Cardiac fibroblast (primary cell): ENCODE data around the gene CCSER1.

Experiments
- DNase-seq, 2 donors: peaks; one replicate each; pipeline versions ENCODE4 v3.0.0 to v3.0.0-alpha.2; 2010; ENCODE audit warnings: low read depth in 2 of 2
- H3K4me3 ChIP-seq, 2 donors: replicated peaks in 1 of 2; 1 replicate in 1 of 2; 2 replicates in 1 of 2; pipeline ENCODE4 v1.5.1; 2011; ENCODE audit warnings: low read depth in 2 of 2, low read length in 2 of 2, mild to moderate bottlenecking in 2 of 2, moderate library complexity in 1 of 2
- TF ChIP-seq, protein P1 (sequence below): IDR thresholded peaks from one replicate; pipeline ENCODE4 v1.5.1; 2011; ENCODE audit warnings: low read depth, mild to moderate bottlenecking, low read length, inconsistent platforms

The CCSER1 gene

DNA sequence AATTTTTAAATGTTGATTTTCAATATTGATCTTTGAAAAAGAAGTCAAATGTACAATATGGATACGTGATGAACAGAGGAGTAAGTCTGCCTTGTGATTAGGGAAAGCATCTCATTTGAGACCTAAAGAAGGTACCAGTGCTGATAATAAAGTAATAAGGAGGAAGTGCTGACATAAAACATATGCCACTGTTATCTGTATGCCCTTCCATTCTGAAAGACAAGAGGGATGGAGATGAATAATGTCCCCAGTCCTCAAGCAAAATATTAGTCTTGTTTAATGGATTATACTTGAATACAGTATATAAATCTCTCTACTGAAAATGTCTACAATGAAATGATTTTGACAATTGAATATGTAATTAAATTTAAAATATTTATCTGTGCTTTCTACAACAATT is 58.2 kb downstream of the CCSER1 start:
- no peak overlapping the region for H3K4me3 ChIP-seq
- DNase-seq, result no peak
- TF ChIP-seq, protein P1, sequence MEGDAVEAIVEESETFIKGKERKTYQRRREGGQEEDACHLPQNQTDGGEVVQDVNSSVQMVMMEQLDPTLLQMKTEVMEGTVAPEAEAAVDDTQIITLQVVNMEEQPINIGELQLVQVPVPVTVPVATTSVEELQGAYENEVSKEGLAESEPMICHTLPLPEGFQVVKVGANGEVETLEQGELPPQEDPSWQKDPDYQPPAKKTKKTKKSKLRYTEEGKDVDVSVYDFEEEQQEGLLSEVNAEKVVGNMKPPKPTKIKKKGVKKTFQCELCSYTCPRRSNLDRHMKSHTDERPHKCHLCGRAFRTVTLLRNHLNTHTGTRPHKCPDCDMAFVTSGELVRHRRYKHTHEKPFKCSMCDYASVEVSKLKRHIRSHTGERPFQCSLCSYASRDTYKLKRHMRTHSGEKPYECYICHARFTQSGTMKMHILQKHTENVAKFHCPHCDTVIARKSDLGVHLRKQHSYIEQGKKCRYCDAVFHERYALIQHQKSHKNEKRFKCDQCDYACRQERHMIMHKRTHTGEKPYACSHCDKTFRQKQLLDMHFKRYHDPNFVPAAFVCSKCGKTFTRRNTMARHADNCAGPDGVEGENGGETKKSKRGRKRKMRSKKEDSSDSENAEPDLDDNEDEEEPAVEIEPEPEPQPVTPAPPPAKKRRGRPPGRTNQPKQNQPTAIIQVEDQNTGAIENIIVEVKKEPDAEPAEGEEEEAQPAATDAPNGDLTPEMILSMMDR, result no peak

DNA sequence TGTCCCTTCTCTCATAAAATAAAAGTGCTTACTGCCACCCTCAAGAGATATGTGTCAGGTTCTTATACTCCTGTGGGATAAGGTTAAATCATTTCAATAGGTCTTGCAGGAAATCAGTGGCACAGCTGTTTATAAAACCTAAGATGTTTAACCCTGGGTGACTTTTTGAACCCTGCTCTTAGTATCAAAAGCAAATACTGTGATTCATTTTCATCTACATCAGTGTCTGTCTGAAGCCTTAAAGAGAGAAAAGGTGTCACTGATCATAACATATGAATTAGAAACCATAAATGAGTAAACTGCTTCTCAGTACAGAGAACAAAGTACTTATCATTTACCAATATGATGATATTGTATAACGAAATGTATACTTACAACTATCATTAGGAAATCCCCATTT is 59.0 kb downstream of the CCSER1 start:
- TF ChIP-seq, protein P1, result no peak
- DNase-seq, result no peak

DNA sequence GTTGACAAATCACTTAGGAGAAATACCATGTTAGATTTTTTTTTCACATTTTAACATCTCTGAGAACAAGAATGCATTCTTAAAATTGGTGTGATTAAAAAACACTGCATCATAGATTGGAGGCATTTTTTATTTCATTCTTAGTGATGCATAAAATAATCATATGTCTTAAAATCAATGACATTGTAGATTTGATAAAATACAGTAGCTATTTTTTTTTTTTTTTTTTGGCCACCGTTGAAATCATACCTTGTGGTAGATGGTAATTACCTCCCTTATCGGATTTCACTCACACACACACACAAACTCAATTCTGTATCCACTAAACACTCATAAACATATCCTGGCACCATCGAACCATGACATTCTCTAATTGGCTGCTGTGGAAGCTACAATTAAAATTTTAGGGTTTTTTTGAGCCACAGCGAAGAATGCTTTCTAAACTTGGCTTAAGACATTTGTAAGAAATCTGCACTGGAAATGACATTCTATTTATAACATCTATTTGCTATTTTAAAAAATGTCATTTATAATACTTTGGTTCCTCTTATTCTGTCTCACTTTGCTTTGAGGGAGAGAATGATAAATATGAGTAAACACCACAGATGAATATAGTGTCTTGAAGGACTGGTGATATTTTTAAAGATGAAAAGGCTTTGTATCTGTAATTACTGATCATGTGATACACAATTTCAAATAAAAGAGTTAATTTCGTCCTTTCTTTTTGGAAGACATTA is 60.1 kb downstream of the CCSER1 start:
- no peak overlapping the region for H3K4me3 ChIP-seq
- TF ChIP-seq, protein P1, result no peak
- DNase-seq, result no peak

More for the DNA sequence above, 59.0 kb downstream of the CCSER1 start:
- H3K4me3 ChIP-seq, result no peak overlapping the region

DNA sequence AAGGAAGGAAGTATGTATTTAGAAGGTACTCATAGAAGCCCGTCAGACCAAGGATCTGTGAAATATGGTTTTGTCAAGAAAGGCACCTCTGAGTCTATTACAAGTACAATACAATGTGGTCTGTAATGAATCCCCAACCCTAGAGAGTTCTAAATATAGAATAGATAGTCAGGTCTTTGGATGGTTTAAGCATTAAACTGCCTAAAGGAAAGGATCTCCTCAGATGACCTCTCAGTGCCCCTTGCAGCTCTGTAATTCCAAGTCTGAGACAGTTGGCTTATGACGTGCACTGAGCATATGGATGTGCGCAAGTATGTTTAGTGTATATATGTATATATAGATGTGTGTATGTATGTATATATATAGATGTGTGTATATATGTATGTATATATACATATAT is 62.0 kb downstream of the CCSER1 start:
- H3K4me3 ChIP-seq, result no peak overlapping the region
- DNase-seq, result no peak
- TF ChIP-seq, protein P1, result no peak

DNA sequence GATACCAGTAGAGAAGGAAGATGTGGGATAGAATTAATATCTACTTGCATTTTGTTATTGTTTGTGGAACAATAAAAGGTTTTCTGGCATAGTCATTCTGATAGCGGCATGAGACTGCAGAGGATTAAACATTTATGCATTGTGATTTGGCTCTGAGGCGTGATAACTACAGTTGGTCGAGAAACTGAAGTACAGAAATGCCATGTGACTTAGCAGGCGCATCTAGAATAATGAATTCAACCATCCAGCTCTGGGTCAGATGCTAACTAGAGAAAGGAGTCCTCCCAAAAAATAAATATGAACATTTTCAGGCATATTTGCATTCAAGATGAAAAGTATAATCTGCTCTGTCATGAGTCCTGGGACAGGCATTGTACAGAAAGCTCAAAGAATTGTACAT is 62.8 kb downstream of the CCSER1 start:
- TF ChIP-seq, protein P1, result no peak
- no peak overlapping the region for H3K4me3 ChIP-seq

DNA sequence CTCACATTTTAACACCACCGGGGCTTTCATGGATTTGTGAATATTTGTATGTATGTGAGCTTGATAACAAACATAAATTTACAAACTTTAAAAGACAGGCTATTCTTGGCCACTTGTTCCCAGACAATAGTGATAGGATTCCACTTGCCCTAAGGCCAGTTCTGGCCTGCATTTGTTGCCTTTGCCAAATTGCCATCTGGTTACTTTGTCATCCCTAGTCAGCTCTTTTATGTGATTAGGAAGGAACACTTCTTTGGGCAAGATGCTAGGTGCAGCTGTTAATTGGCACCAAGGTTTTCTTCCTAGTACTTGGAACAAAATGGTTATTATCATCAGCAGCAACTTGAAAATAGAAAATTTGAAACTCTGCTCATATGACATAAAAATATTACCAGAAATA is 63.3 kb downstream of the CCSER1 start:
- TF ChIP-seq, protein P1, result no peak
- no peak for DNase-seq
- H3K4me3 ChIP-seq, result no peak overlapping the region

More for the DNA sequence above, 62.8 kb downstream of the CCSER1 start:
- DNase-seq, result no peak
